IMR-90 (cell line): Measurements from ENCODE around the gene MT1X. TPM values are rescaled to one million over a fixed set of nuclear protein-coding genes. Genes with fewer than 3 reads are reported as not detected.

Experiments used
- ATAC-seq: fragments of 200-7000 bp; cut with Tn5 transposase; 2 replicates; pipeline ENCODE4 v1.9.1; 2020; ENCODE audit warnings: low read depth, mild to moderate bottlenecking, moderate library complexity
- BruUV-seq: library from RNA; stranded (reverse); fragments of 400-500 nt; replicated peaks from 2 replicates; lab custom pipeline; 2021; lab: Mats Ljungman, UMichigan
- CTCF ChIA-PET: fragments of 300-600 bp; formaldehyde crosslinking; extraction: SDS; loops from one replicate; lab custom pipeline; 2021; ENCODE audit warnings: antibody characterized with exemption; lab: Yijun Ruan, JAX
- POLR2A ChIA-PET: fragments of 300-600 bp; sonication (Branson Sonifier 250); formaldehyde crosslinking; loops from one replicate; lab custom pipeline; 2022; ENCODE audit warnings: antibody characterized with exemption; ENCODE audit not compliant: unreplicated experiment; lab: Charles Lee
- DNase-seq: peaks from one replicate; pipeline ENCODE4 v3.0.0; 2013
- H2AFZ ChIP-seq: replicated peaks from 2 replicates; pipeline ENCODE3; 2013; ENCODE audit warnings: low read length, mild to moderate bottlenecking; ENCODE audit not compliant: poor library complexity
- H2AK5ac ChIP-seq: 2 replicates; pipeline ENCODE4 v1.6.1; 2013; ENCODE audit warnings: low read depth, low read length, inconsistent platforms
- H2AK9ac ChIP-seq: replicated peaks from 2 replicates; pipeline ENCODE3; 2013; ENCODE audit warnings: mild to moderate bottlenecking, low read depth, low read length, moderate library complexity; ENCODE audit not compliant: poor library complexity
- H2BK120ac ChIP-seq: 2 replicates; pipeline ENCODE4 v1.6.1; 2013; ENCODE audit warnings: low read depth, low read length, inconsistent platforms
- H2BK15ac ChIP-seq: 3 replicates; pipeline ENCODE4 v1.6.1; 2013; ENCODE audit warnings: low read depth, low read length, inconsistent platforms
- H2BK20ac ChIP-seq: 2 replicates; pipeline ENCODE4 v1.6.1; 2013; ENCODE audit warnings: low read depth, mild to moderate bottlenecking, inconsistent platforms, low read length, moderate library complexity
- H2BK5ac ChIP-seq: 2 replicates; pipeline ENCODE4 v1.6.1; 2013; ENCODE audit warnings: mild to moderate bottlenecking, low read depth, low read length, inconsistent platforms; ENCODE audit not compliant: poor library complexity, severe bottlenecking
- H3K14ac ChIP-seq: replicated peaks from 2 replicates; pipeline ENCODE4 v1.6.1; 2013; ENCODE audit warnings: low read depth, low read length, inconsistent platforms
- H3K18ac ChIP-seq: 2 replicates; pipeline ENCODE4 v1.6.1; 2013; ENCODE audit warnings: low read depth, low read length, control low read depth
- H3K23ac ChIP-seq: 2 replicates; pipeline ENCODE4 v1.6.1; 2013; ENCODE audit warnings: low read depth, low read length, inconsistent platforms
- H3K27ac ChIP-seq: 2 replicates; pipeline ENCODE4 v1.5.1; 2013; ENCODE audit warnings: mild to moderate bottlenecking, control low read depth, low read length; ENCODE audit not compliant: insufficient read depth
- H3K27me3 ChIP-seq: 2 replicates; pipeline ENCODE4 v1.6.1; 2013; ENCODE audit warnings: low read length; ENCODE audit not compliant: control insufficient read depth, insufficient read depth
- H3K36me3 ChIP-seq: 2 replicates; pipeline ENCODE4 v1.6.1; 2013; ENCODE audit warnings: low read length, mixed read lengths; ENCODE audit not compliant: control insufficient read depth, insufficient read depth
- H3K4ac ChIP-seq: 2 replicates; pipeline ENCODE4 v1.6.1; 2013; ENCODE audit warnings: low read depth, low read length, inconsistent platforms
- H3K4me1 ChIP-seq: 2 replicates; pipeline ENCODE4 v1.6.1; 2013; ENCODE audit warnings: low read length, mixed read lengths; ENCODE audit not compliant: control insufficient read depth, insufficient read depth
- H3K4me2 ChIP-seq: 2 replicates; pipeline ENCODE4 v1.6.1; 2013; ENCODE audit warnings: low read depth, mild to moderate bottlenecking, control low read depth, low read length, moderate library complexity
- H3K4me3 ChIP-seq: 2 replicates; pipeline ENCODE4 v1.5.1; 2013; ENCODE audit warnings: low read depth, mild to moderate bottlenecking, control low read depth, low read length, moderate library complexity; ENCODE audit not compliant: insufficient read depth
- H3K56ac ChIP-seq: 2 replicates; pipeline ENCODE4 v1.6.1; 2013; ENCODE audit warnings: low read length, inconsistent platforms; ENCODE audit not compliant: insufficient read depth; ENCODE audit errors: extremely low read depth
- H3K79me1 ChIP-seq, 2 experiments: 2 replicates each; pipeline ENCODE4 v1.6.1; 2013; ENCODE audit warnings: low read length in 2 of 2, inconsistent platforms in 1 of 2, low read depth in 1 of 2
- H3K9ac ChIP-seq: 2 replicates; pipeline ENCODE4 v1.6.1; 2013; ENCODE audit warnings: low read depth, low read length, control low read depth
- H3K9me1 ChIP-seq: 2 replicates; pipeline ENCODE4 v1.6.1; 2013; ENCODE audit warnings: low read length, inconsistent platforms; ENCODE audit not compliant: insufficient read depth
- H3K9me3 ChIP-seq: 2 replicates; pipeline ENCODE4 v1.6.1; 2013; ENCODE audit warnings: low read length; ENCODE audit not compliant: control insufficient read depth, insufficient read depth
- H4K20me1 ChIP-seq: 2 replicates; pipeline ENCODE4 v1.6.1; 2013; ENCODE audit warnings: low read length, inconsistent platforms; ENCODE audit not compliant: insufficient read depth
- H4K5ac ChIP-seq: 2 replicates; pipeline ENCODE4 v1.6.1; 2013; ENCODE audit warnings: mild to moderate bottlenecking, low read depth, low read length, control low read depth
- H4K8ac ChIP-seq, 2 experiments: 2 replicates each; pipeline ENCODE4 v1.6.1; 2013; ENCODE audit warnings: low read depth in 2 of 2, low read length in 2 of 2, control low read depth in 1 of 2, inconsistent platforms in 1 of 2
- H4K91ac ChIP-seq: 2 replicates; pipeline ENCODE4 v1.6.1; 2013; ENCODE audit warnings: low read depth, low read length, inconsistent platforms; ENCODE audit not compliant: insufficient read depth
- CEBPB ChIP-seq: IDR thresholded peaks from 2 replicates; pipeline ENCODE4 v1.6.1; 2012; ENCODE audit warnings: low read depth, low read length, improper control_type of control experiment
- ELK1 ChIP-seq: fragments of 150-350 bp; IDR thresholded peaks from 2 replicates; pipeline ENCODE4 v1.6.1; 2016; ENCODE audit warnings: low read depth, mild to moderate bottlenecking, low read length, moderate library complexity, borderline replicate concordance
- FOS ChIP-seq: fragments of 150-350 bp; IDR thresholded peaks from 2 replicates; pipeline ENCODE4 v1.6.1; 2016; ENCODE audit warnings: low read depth, low read length
- MAFK ChIP-seq: IDR thresholded peaks from 2 replicates; pipeline ENCODE4 v1.6.1; 2012; ENCODE audit warnings: low read depth, low read length, improper control_type of control experiment
- MAZ ChIP-seq: IDR thresholded peaks from 2 replicates; pipeline ENCODE4 v1.6.1; 2012; ENCODE audit warnings: low read depth, mild to moderate bottlenecking, low read length, improper control_type of control experiment, moderate library complexity, borderline replicate concordance
- MXI1 ChIP-seq: IDR thresholded peaks from 2 replicates; pipeline ENCODE4 v1.6.1; 2012; ENCODE audit warnings: low read depth, mild to moderate bottlenecking, low read length, moderate library complexity, borderline replicate concordance
- NFE2L2 ChIP-seq: fragments of 150-350 bp; IDR thresholded peaks from 2 replicates; pipeline ENCODE4 v1.6.1; 2016; ENCODE audit warnings: low read depth, mild to moderate bottlenecking, low read length
- RAD21 ChIP-seq: IDR thresholded peaks from 2 replicates; pipeline ENCODE4 v1.6.1; 2012; ENCODE audit warnings: low read length, improper control_type of control experiment
- RCOR1 ChIP-seq: IDR thresholded peaks from 2 replicates; pipeline ENCODE4 v1.6.1; 2012; ENCODE audit warnings: mild to moderate bottlenecking, low read length, improper control_type of control experiment; ENCODE audit not compliant: insufficient replicate concordance
- SMC3 ChIP-seq: fragments of 150-350 bp; IDR thresholded peaks from 2 replicates; pipeline ENCODE4 v1.6.1; 2016; ENCODE audit warnings: low read depth, mild to moderate bottlenecking, antibody characterized with exemption, low read length, moderate library complexity
- USF2 ChIP-seq: fragments of 150-350 bp; IDR thresholded peaks from 2 replicates; pipeline ENCODE4 v1.6.1; 2017; ENCODE audit warnings: mild to moderate bottlenecking, antibody characterized with exemption, low read length, low read depth
- WGBS, 2 experiments: methylation state at CpG; one replicate each; pipeline versions ENCODE4 v1.1.5 to v1.1.7; 2013; ENCODE audit warnings: missing lambda C conversion rate in 2 of 2; ENCODE audit not compliant: insufficient read length in 1 of 2; ENCODE audit errors: extremely low coverage in 2 of 2; 5-methylcytosine and 5-hydroxymethylcytosine counted together
- dilution Hi-C: fragments of 300-500 bp; cut with HindIII; formaldehyde crosslinking; loops from one replicate; pipeline ENCODE4 v1.14.3; 2018; ENCODE audit warnings: low sequenced_read_pairs; ENCODE audit not compliant: unreplicated experiment
- in situ Hi-C: fragments of 300-500 bp; cut with MboI; formaldehyde crosslinking; loops from 3 replicates; pipeline ENCODE4 v1.14.3; 2019; ENCODE audit warnings: low sequenced_read_pairs, inconsistent platforms, mixed read lengths
- intact Hi-C: fragments of 100-400 bp; cut with micrococcal nuclease; formaldehyde crosslinking; loops from 2 replicates; pipeline ENCODE4 v1.10.0; 2022
- polyA plus RNA-seq, 3 experiments: library from polyadenylated mRNA; depleted of rRNA; stranded (reverse); fragments of >200 nt; gene quantifications; 2 replicates each; pipeline ENCODE4 v1.2.3, GENCODE V29; 2012; ENCODE audit warnings: low replicate concordance in 1 of 3
- total RNA-seq: library from RNA; depleted of rRNA; stranded (reverse); fragments of >200 nt; gene quantifications from 2 replicates; pipeline ENCODE4 v1.2.3, GENCODE V29; 2012

The MT1X gene
- total and polyA plus RNA-seq, 2 of the 4 experiments (the other 2 are of a cell fraction): 5.6 to 170 TPM

DNA sequence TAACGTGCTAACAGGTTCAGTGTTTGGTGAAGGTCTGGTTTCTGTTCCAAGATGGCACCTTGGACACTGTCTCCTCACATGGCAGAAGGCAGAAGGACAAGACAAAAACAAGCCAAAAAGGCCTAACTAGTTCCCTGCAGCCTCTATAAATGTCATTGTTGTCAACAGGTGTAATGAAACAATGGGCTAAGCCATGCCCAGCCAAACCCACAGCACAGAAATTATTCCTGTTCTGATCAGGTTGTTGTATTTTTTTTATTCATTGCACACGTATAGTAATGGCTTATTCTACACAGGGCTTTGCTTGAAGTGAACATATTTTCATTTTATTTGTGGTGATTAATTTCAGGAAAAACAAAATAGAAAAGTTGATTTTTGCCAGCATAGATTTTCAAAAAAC, 31.5 kb downstream of the MT1X start:
- Histone ChIP-seq H3K4me1 (no peaks in the 10 kb centered on the region), H3K4ac (no peak overlapping the region), H4K20me1 (no peaks in the 10 kb centered on the region), H3K14ac (no peak overlapping the region), H3K9me1 (no peaks in the 10 kb centered on the region), H2AK5ac (no peak overlapping the region), H2AFZ (no peak overlapping the region), H4K91ac (no peak overlapping the region), H2AK9ac (no peak overlapping the region), H3K23ac (no peak overlapping the region), H3K56ac (no peak overlapping the region), H3K9me3 (no peaks in the 10 kb centered on the region), H4K8ac (no peak overlapping the region), H3K9ac (no peak overlapping the region), H2BK5ac (no peak overlapping the region), H2BK15ac (no peak overlapping the region), H3K4me2 (no peak overlapping the region), H3K18ac (no peak overlapping the region), H3K27ac (no peak overlapping the region), H3K27me3 (peaks cover 16% of the 10 kb centered on the region), H2BK120ac (no peak overlapping the region), H4K5ac (no peak overlapping the region), H2BK20ac (no peak overlapping the region), H3K36me3 (no peaks in the 10 kb centered on the region), H3K79me1 (no peaks in the 10 kb centered on the region), H3K4me3 (no peak overlapping the region)
- ChIA-PET POLR2A (no interaction called here), CTCF (no interaction called here)
- ATAC-seq: no peak
- BruUV-seq: no TSS peak
- intact Hi-C loops: no loop called here
- dilution Hi-C loops: no loop called here
- DNase-seq: no peak
- no peak for TF ChIP-seq NFE2L2
- no peak for TF ChIP-seq MAZ
- TF ChIP-seq MXI1: no peak
- no peak for TF ChIP-seq ELK1
- no peak for TF ChIP-seq RCOR1
- TF ChIP-seq FOS: no peak
- TF ChIP-seq RAD21: no peak
- no peak for TF ChIP-seq CEBPB
- TF ChIP-seq SMC3: no peak
- no peak for TF ChIP-seq MAFK
- TF ChIP-seq USF2: no peak
- in situ Hi-C loops: loop anchor here (25.0 kb wide), 1 partner anchor 776 kb away; no protein-coding TSS in a partner anchor
- WGBS, 2 experiments: no CpG with 5 or more reads among the region's 2 CpGs
